ENCODE results near the gene ATG2A.

The ATG2A gene

GRCh38 chr11:64863391-64864060, 53.5 kb downstream of the ATG2A start:
- peak overlapping the region; percentile 84 for H3K4me2 ChIP-seq (ENCODE audit: low read length)
- peaks cover 75% of the 10 kb centered on the region for H3K79me2 ChIP-seq (ENCODE audit: control insufficient read depth, low read length)
- H3K27ac ChIP-seq (ENCODE audit: low read depth, low read length) = peak overlapping the region; percentile 96
- H3K36me3 ChIP-seq (ENCODE audit: control insufficient read depth, low read length) = peaks cover 68% of the 10 kb centered on the region
- H3K27me3 ChIP-seq (ENCODE audit: control insufficient read depth, low read length) = no peaks in the 10 kb centered on the region
- no peaks in the 10 kb centered on the region for H3K9me3 ChIP-seq (ENCODE audit: control insufficient read depth, insufficient read depth, low read length)
- no peaks in the 10 kb centered on the region for H3K9me2 ChIP-seq (replicated peaks; ENCODE audit: control insufficient read depth, low read length)
- TF ChIP-seq EZH2phosphoT487 (IDR thresholded peaks at IDR 0.05; ENCODE audit: borderline replicate concordance, low read length) = no peak
- no peak for TF ChIP-seq CTCF (IDR thresholded peaks at IDR 0.05; ENCODE audit: low read depth, low read length, poor library complexity, severe bottlenecking)
- no peaks in the 10 kb centered on the region for H4K20me1 ChIP-seq (ENCODE audit: control insufficient read depth, insufficient read depth, low read depth, low read length)
- peak overlapping the region; percentile 71 for H3K4me3 ChIP-seq (ENCODE audit: low read length)
- peaks cover 100% of the 10 kb centered on the region for H3K4me1 ChIP-seq (ENCODE audit: control insufficient read depth, low read length)
- peaks cover 79% of the 10 kb centered on the region for H3F3A ChIP-seq (ENCODE audit: control insufficient read depth, insufficient read depth)

GRCh38 chr11:64862987-64863390, 54.0 kb downstream of the ATG2A start:
- H3K79me2 ChIP-seq (ENCODE audit: control insufficient read depth, low read length) = peaks cover 75% of the 10 kb centered on the region
- peaks cover 67% of the 10 kb centered on the region for H3K36me3 ChIP-seq (ENCODE audit: control insufficient read depth, low read length)
- peak overlapping the region; percentile 71 for H3K4me3 ChIP-seq (ENCODE audit: low read length)
- peaks cover 74% of the 10 kb centered on the region for H3F3A ChIP-seq (ENCODE audit: control insufficient read depth, insufficient read depth)
- H4K20me1 ChIP-seq (ENCODE audit: control insufficient read depth, insufficient read depth, low read depth, low read length) = no peaks in the 10 kb centered on the region
- peak overlapping the region; percentile 84 for H3K4me2 ChIP-seq (ENCODE audit: low read length)
- H3K9me3 ChIP-seq (ENCODE audit: control insufficient read depth, insufficient read depth, low read length) = no peaks in the 10 kb centered on the region
- no peaks in the 10 kb centered on the region for H3K27me3 ChIP-seq (ENCODE audit: control insufficient read depth, low read length)
- H3K9me2 ChIP-seq (replicated peaks; ENCODE audit: control insufficient read depth, low read length) = no peaks in the 10 kb centered on the region
- peak overlapping the region; percentile 96 for H3K27ac ChIP-seq (ENCODE audit: low read depth, low read length)
- no peak for TF ChIP-seq EZH2phosphoT487 (IDR thresholded peaks at IDR 0.05; ENCODE audit: borderline replicate concordance, low read length)
- TF ChIP-seq CTCF (IDR thresholded peaks at IDR 0.05; ENCODE audit: low read depth, low read length, poor library complexity, severe bottlenecking) = no peak
- H3K4me1 ChIP-seq (ENCODE audit: control insufficient read depth, low read length) = peaks cover 100% of the 10 kb centered on the region

GRCh38 chr11:64861227-64861975, 55.6 kb downstream of the ATG2A start:
- H3K27ac ChIP-seq (ENCODE audit: low read depth, low read length) = peak overlapping the region; percentile 96
- peaks cover 74% of the 10 kb centered on the region for H3K79me2 ChIP-seq (ENCODE audit: control insufficient read depth, low read length)
- H3K9me2 ChIP-seq (replicated peaks; ENCODE audit: control insufficient read depth, low read length) = no peaks in the 10 kb centered on the region
- H3K9me3 ChIP-seq (ENCODE audit: control insufficient read depth, insufficient read depth, low read length) = no peaks in the 10 kb centered on the region
- no peaks in the 10 kb centered on the region for H3K27me3 ChIP-seq (ENCODE audit: control insufficient read depth, low read length)
- TF ChIP-seq CTCF (IDR thresholded peaks at IDR 0.05; ENCODE audit: low read depth, low read length, poor library complexity, severe bottlenecking) (peak; percentile 48), EZH2phosphoT487 (IDR thresholded peaks at IDR 0.05; ENCODE audit: borderline replicate concordance, low read length) (no peak)
- H4K20me1 ChIP-seq (ENCODE audit: control insufficient read depth, insufficient read depth, low read depth, low read length) = no peaks in the 10 kb centered on the region
- peaks cover 98% of the 10 kb centered on the region for H3K4me1 ChIP-seq (ENCODE audit: control insufficient read depth, low read length)
- H3F3A ChIP-seq (ENCODE audit: control insufficient read depth, insufficient read depth) = peaks cover 63% of the 10 kb centered on the region
- peaks cover 67% of the 10 kb centered on the region for H3K36me3 ChIP-seq (ENCODE audit: control insufficient read depth, low read length)
- peak overlapping the region; percentile 84 for H3K4me2 ChIP-seq (ENCODE audit: low read length)
- peak overlapping the region; percentile 71 for H3K4me3 ChIP-seq (ENCODE audit: low read length)

All from DOHH2 (cell line).